Activated CD4-positive, alpha-beta memory T cell treated with anti-CD3 and anti-CD28 coated beads for 36 hours (primary cell): ENCODE measurements around the gene ELOVL5. TPM values are rescaled to one million over a fixed set of nuclear protein-coding genes. Genes with fewer than 3 reads are reported as not detected.
A peak's percentile ranks its signal among the peaks of the same experiment; 100 is the strongest.
"Not testable (repeated sequence)": the region's sequence is repeated elsewhere in the genome, so short reads cannot be mapped to it uniquely, and the experiment has no call there.

Experiments
- CTCF ChIA-PET: fragments of 350-600 bp; sonication (Branson Sonifier 250); formaldehyde crosslinking; loops from one replicate; lab custom pipeline; 2021; ENCODE audit warnings: antibody characterized with exemption, inconsistent platforms; lab: Charles Lee
- POLR2A ChIA-PET: fragments of 350-600 bp; sonication (Branson Sonifier 250); formaldehyde crosslinking; loops from one replicate; lab custom pipeline; 2021; ENCODE audit warnings: antibody characterized with exemption; lab: Charles Lee
- DNase-seq: peaks from one replicate; pipeline ENCODE4 v3.0.0-alpha.2; 2020
- H3K27ac Mint-ChIP-seq: one replicate; pipeline ENCODE4 v1.8.0; 2021; ENCODE audit warnings: mixed read lengths
- H3K27me3 Mint-ChIP-seq: one replicate; pipeline ENCODE4 v1.8.0; 2021; ENCODE audit warnings: mixed read lengths
- H3K36me3 Mint-ChIP-seq: one replicate; pipeline ENCODE4 v1.8.0; 2021; ENCODE audit warnings: mixed read lengths
- H3K4me1 Mint-ChIP-seq: one replicate; pipeline ENCODE4 v1.8.0; 2021; ENCODE audit warnings: low read depth, mixed read lengths
- H3K4me3 Mint-ChIP-seq: one replicate; pipeline ENCODE4 v1.8.0; 2021; ENCODE audit warnings: mild to moderate bottlenecking, mixed read lengths
- H3K9me3 Mint-ChIP-seq: one replicate; pipeline ENCODE4 v1.8.0; 2021; ENCODE audit warnings: mixed read lengths
- intact Hi-C: fragments of 100-400 bp; cut with micrococcal nuclease; formaldehyde crosslinking; loops from one replicate; pipeline ENCODE4 v1.15.1; 2023
- total RNA-seq, 2 experiments: library from RNA; stranded (reverse); gene quantifications; one replicate each; pipeline ENCODE4 v1.2.3, GENCODE V29; 2021

The ELOVL5 gene
- total RNA-seq, 2 experiments from 2014 or later = 112 to 121 TPM

GRCh38 chr6:53313784-53314400 lies 34.9 kb downstream of the ELOVL5 start:
- DNase-seq = no peak
- ChIA-PET POLR2A (interaction anchor here (0.7 to 1.2 kb wide), 3 partner anchors 9 to 34 kb away, joined by 3 to 4 read pairs (median 3); no protein-coding TSS in a partner anchor), CTCF (interaction anchor here (1.7 kb wide), 1 partner anchor 12 kb away, joined by 4 read pairs; no protein-coding TSS in a partner anchor)
- Mint-ChIP-seq H3K4me1 (peaks cover 84% of the 10 kb centered on the region), H3K27ac (no peak overlapping the region), H3K36me3 (peaks cover 4% of the 10 kb centered on the region), H3K9me3 (no peaks in the 10 kb centered on the region), H3K4me3 (no peak overlapping the region), H3K27me3 (no peaks in the 10 kb centered on the region)
- intact Hi-C loops = no loop called here

- ChIA-PET POLR2A (interaction anchor here (0.8 to 2.4 kb wide), 3 partner anchors 10 to 267 kb away, joined by 3 to 10 read pairs (median 3); no protein-coding TSS in a partner anchor), CTCF (interaction anchor here (0.8 to 1.7 kb wide), 4 partner anchors 10 to 99 kb away, joined by 3 to 4 read pairs (median 3); no protein-coding TSS in a partner anchor)
- no peak overlapping the region for H3K4me3 Mint-ChIP-seq
- H3K9me3 Mint-ChIP-seq = no peaks in the 10 kb centered on the region
- DNase-seq = no peak
- intact Hi-C loops = no loop called here
- no peaks in the 10 kb centered on the region for H3K27me3 Mint-ChIP-seq
- peaks cover 4% of the 10 kb centered on the region for H3K36me3 Mint-ChIP-seq
- peaks cover 93% of the 10 kb centered on the region for H3K4me1 Mint-ChIP-seq
- H3K27ac Mint-ChIP-seq = peak overlapping the region; percentile 23
Observed at GRCh38 chr6:53312355-53312754, 36.4 kb downstream of the ELOVL5 start.

GRCh38 chr6:53311586-53311935 lies 37.2 kb downstream of the ELOVL5 start:
- H3K4me3 Mint-ChIP-seq = no peak overlapping the region

GRCh38 chr6:53310771-53311585 lies 37.8 kb downstream of the ELOVL5 start:
- peak overlapping the region; percentile 28 for H3K27ac Mint-ChIP-seq
- peaks cover 92% of the 10 kb centered on the region for H3K4me1 Mint-ChIP-seq
- CTCF ChIA-PET = interaction anchor here (0.7 to 1.9 kb wide), 6 partner anchors 12 to 126 kb away, joined by 3 to 4 read pairs (median 3); no protein-coding TSS in a partner anchor
- no peak overlapping the region for H3K4me3 Mint-ChIP-seq
- no peaks in the 10 kb centered on the region for H3K9me3 Mint-ChIP-seq
- DNase-seq = no peak
- intact Hi-C loops = no loop called here
- no peaks in the 10 kb centered on the region for H3K27me3 Mint-ChIP-seq
- H3K36me3 Mint-ChIP-seq = peaks cover 4% of the 10 kb centered on the region
- POLR2A ChIA-PET = interaction anchor here (0.8 to 2.4 kb wide), 5 partner anchors 12 to 49 kb away, joined by 3 to 10 read pairs (median 4); no protein-coding TSS in a partner anchor

More at GRCh38 chr6:53311586-53311935, 37.2 kb downstream of the ELOVL5 start:
- DNase-seq = no peak
- intact Hi-C loops = no loop called here
- peak overlapping the region; percentile 28 for H3K27ac Mint-ChIP-seq
- no peaks in the 10 kb centered on the region for H3K9me3 Mint-ChIP-seq
- H3K4me1 Mint-ChIP-seq = peaks cover 93% of the 10 kb centered on the region
- H3K27me3 Mint-ChIP-seq = no peaks in the 10 kb centered on the region
- peaks cover 4% of the 10 kb centered on the region for H3K36me3 Mint-ChIP-seq
- POLR2A ChIA-PET = interaction anchor here (2.4 kb wide), 1 partner anchor 11 kb away, joined by 10 read pairs; no protein-coding TSS in a partner anchor
- CTCF ChIA-PET = interaction anchor here (0.8 to 1.0 kb wide), 2 partner anchors 32 to 99 kb away, joined by 3 read pairs; no protein-coding TSS in a partner anchor

- Mint-ChIP-seq H3K4me1 (peaks cover 83% of the 10 kb centered on the region), H3K36me3 (peaks cover 4% of the 10 kb centered on the region), H3K4me3 (no peak overlapping the region), H3K27ac (no peak overlapping the region), H3K27me3 (no peaks in the 10 kb centered on the region), H3K9me3 (no peaks in the 10 kb centered on the region)
- intact Hi-C loops = loop anchor here (10.0 kb wide), 1 partner anchor 315 kb away; the partner anchor contains the start of gene GSTA4
- CTCF ChIA-PET = interaction anchor here (1.0 to 1.9 kb wide), 5 partner anchors 13 to 38 kb away, joined by 3 to 4 read pairs (median 3); no protein-coding TSS in a partner anchor
- no peak for DNase-seq
- POLR2A ChIA-PET = interaction anchor here (1.1 to 1.5 kb wide), 4 partner anchors 18 to 50 kb away, joined by 3 to 8 read pairs (median 4); no protein-coding TSS in a partner anchor
Observed at GRCh38 chr6:53309901-53310300, 38.8 kb downstream of the ELOVL5 start.

- Mint-ChIP-seq H3K9me3 (no peaks in the 10 kb centered on the region), H3K4me3 (no peak overlapping the region), H3K36me3 (peaks cover 4% of the 10 kb centered on the region), H3K4me1 (peaks cover 80% of the 10 kb centered on the region), H3K27ac (peak overlapping the region; percentile 44), H3K27me3 (no peaks in the 10 kb centered on the region)
- intact Hi-C loops = loop anchor here (10.0 kb wide), 1 partner anchor 314 kb away; the partner anchor contains the start of gene GSTA4
- ChIA-PET POLR2A (interaction anchor here (1.1 to 1.5 kb wide), 4 partner anchors 19 to 50 kb away, joined by 3 to 8 read pairs (median 4); no protein-coding TSS in a partner anchor), CTCF (interaction anchor here (0.8 to 1.9 kb wide), 4 partner anchors 9 to 127 kb away, joined by 3 to 4 read pairs (median 3); no protein-coding TSS in a partner anchor)
- no peak for DNase-seq
Observed at GRCh38 chr6:53309059-53309900, 39.5 kb downstream of the ELOVL5 start.

GRCh38 chr6:53306819-53307347 lies 41.9 kb downstream of the ELOVL5 start:
- Mint-ChIP-seq H3K27ac (peak overlapping the region; percentile 80), H3K27me3 (no peaks in the 10 kb centered on the region), H3K36me3 (peaks cover 4% of the 10 kb centered on the region), H3K9me3 (no peaks in the 10 kb centered on the region), H3K4me1 (peaks cover 82% of the 10 kb centered on the region), H3K4me3 (no peak overlapping the region)
- peak; percentile 73 for DNase-seq
- CTCF ChIA-PET = interaction anchor here (0.6 to 0.9 kb wide), 2 partner anchors 17 to 136 kb away, joined by 3 read pairs; no protein-coding TSS in a partner anchor
- intact Hi-C loops = loop anchor here (1.0 to 10.0 kb wide), 8 partner anchors 16 to 312 kb away; partner anchors contain the start of gene GSTA4
- POLR2A ChIA-PET = interaction anchor here (0.6 to 1.7 kb wide), 5 partner anchors 16 to 120 kb away, joined by 3 to 12 read pairs (median 3); no protein-coding TSS in a partner anchor

- ChIA-PET POLR2A (interaction anchor here (1.0 to 1.7 kb wide), 4 partner anchors 15 to 121 kb away, joined by 3 to 12 read pairs (median 3); no protein-coding TSS in a partner anchor), CTCF (interaction anchor here (0.9 kb wide), 1 partner anchor 16 kb away, joined by 3 read pairs; no protein-coding TSS in a partner anchor)
- peaks cover 84% of the 10 kb centered on the region for H3K4me1 Mint-ChIP-seq
- H3K4me3 Mint-ChIP-seq, H3K9me3 Mint-ChIP-seq, H3K36me3 Mint-ChIP-seq, H3K27me3 Mint-ChIP-seq, DNase-seq: not testable (repeated sequence)
- peak overlapping the region; percentile 80 for H3K27ac Mint-ChIP-seq
- intact Hi-C loops = loop anchor here (2.0 to 10.0 kb wide), 4 partner anchors 75 to 311 kb away; partner anchors contain the start of gene GSTA4
Observed at GRCh38 chr6:53306217-53306616, 42.5 kb downstream of the ELOVL5 start.

- H3K9me3 Mint-ChIP-seq, CTCF ChIA-PET, H3K27me3 Mint-ChIP-seq, H3K4me3 Mint-ChIP-seq, POLR2A ChIA-PET, DNase-seq, H3K36me3 Mint-ChIP-seq: not testable (repeated sequence)
- intact Hi-C loops = loop anchor here (2.0 to 10.0 kb wide), 4 partner anchors 75 to 311 kb away; partner anchors contain the start of gene GSTA4
- H3K4me1 Mint-ChIP-seq = peaks cover 84% of the 10 kb centered on the region
- peak overlapping the region; percentile 13 for H3K27ac Mint-ChIP-seq
Observed at GRCh38 chr6:53305506-53306005, 43.2 kb downstream of the ELOVL5 start.

- H3K4me1 Mint-ChIP-seq = peaks cover 84% of the 10 kb centered on the region
- H3K4me3 Mint-ChIP-seq, H3K36me3 Mint-ChIP-seq, CTCF ChIA-PET, H3K27me3 Mint-ChIP-seq, POLR2A ChIA-PET, H3K9me3 Mint-ChIP-seq, DNase-seq, H3K27ac Mint-ChIP-seq: not testable (repeated sequence)
- intact Hi-C loops = loop anchor here (10.0 kb wide), 1 partner anchor 310 kb away; the partner anchor contains the start of gene GSTA4
Observed at GRCh38 chr6:53304953-53305352, 43.8 kb downstream of the ELOVL5 start.
